Endothelial cell (in vitro differentiated cells): Measurements from ENCODE around the gene OGT. TPM values are rescaled to one million over a fixed set of nuclear protein-coding genes. Genes with fewer than 3 reads are reported as not detected.
A peak's percentile ranks its signal among the peaks of the same experiment; 100 is the strongest.

Experiments
- DNase-seq: peaks from one replicate; pipeline ENCODE4 v3.0.0; 2021; ENCODE audit warnings: low spot score
- H3K27ac Mint-ChIP-seq: one replicate; pipeline ENCODE4 v1.8.0; 2021; ENCODE audit warnings: mixed read lengths, inconsistent platforms; ENCODE audit not compliant: unreplicated experiment
- H3K27me3 Mint-ChIP-seq: one replicate; pipeline ENCODE4 v1.8.0; 2021; ENCODE audit warnings: mild to moderate bottlenecking, moderate library complexity, mixed read lengths, inconsistent platforms; ENCODE audit not compliant: unreplicated experiment
- H3K36me3 Mint-ChIP-seq: one replicate; pipeline ENCODE4 v1.8.0; 2021; ENCODE audit warnings: mild to moderate bottlenecking, low read depth, mixed read lengths, inconsistent platforms; ENCODE audit not compliant: unreplicated experiment
- H3K4me1 Mint-ChIP-seq: one replicate; pipeline ENCODE4 v1.8.0; 2021; ENCODE audit warnings: mild to moderate bottlenecking, mixed read lengths, inconsistent platforms; ENCODE audit not compliant: unreplicated experiment
- H3K4me3 Mint-ChIP-seq: one replicate; pipeline ENCODE4 v1.8.0; 2021; ENCODE audit warnings: mild to moderate bottlenecking, mixed read lengths, inconsistent platforms; ENCODE audit not compliant: unreplicated experiment
- H3K9me3 Mint-ChIP-seq: one replicate; pipeline ENCODE4 v1.8.0; 2021; ENCODE audit warnings: mixed read lengths, inconsistent platforms; ENCODE audit not compliant: unreplicated experiment
- long read RNA-seq: library from polyadenylated mRNA; unstranded; transcript quantifications from one replicate; pipeline ENCODE4 v2.0.0, GENCODE V29; 2020; ENCODE audit not compliant: unreplicated experiment
- total RNA-seq: library from RNA; stranded (reverse); fragmentation: NEBNext Ultra II Directional; extraction: Animal tissue kit (Norgen Biotek cat#: 25700); gene quantifications from one replicate; pipeline ENCODE4 v1.2.1, GENCODE V29; 2021; ENCODE audit not compliant: unreplicated experiment
- TF ChIP-seq, protein P1 (sequence below): fragments of 200-600 bp; sonication (generic); IDR thresholded peaks from one replicate; pipeline ENCODE4 v1.5.0; 2021; ENCODE audit warnings: antibody characterized with exemption; ENCODE audit not compliant: unreplicated experiment

OGT gene
- total RNA-seq: 139 TPM
- long read RNA-seq, full-length matches to known transcripts: 2 of 4 reads
- long read RNA-seq, partial matches to known transcripts: 1 of 4 reads
- long read RNA-seq, other reads (novel, unspliced or antisense): 1 of 4 reads

DNA sequence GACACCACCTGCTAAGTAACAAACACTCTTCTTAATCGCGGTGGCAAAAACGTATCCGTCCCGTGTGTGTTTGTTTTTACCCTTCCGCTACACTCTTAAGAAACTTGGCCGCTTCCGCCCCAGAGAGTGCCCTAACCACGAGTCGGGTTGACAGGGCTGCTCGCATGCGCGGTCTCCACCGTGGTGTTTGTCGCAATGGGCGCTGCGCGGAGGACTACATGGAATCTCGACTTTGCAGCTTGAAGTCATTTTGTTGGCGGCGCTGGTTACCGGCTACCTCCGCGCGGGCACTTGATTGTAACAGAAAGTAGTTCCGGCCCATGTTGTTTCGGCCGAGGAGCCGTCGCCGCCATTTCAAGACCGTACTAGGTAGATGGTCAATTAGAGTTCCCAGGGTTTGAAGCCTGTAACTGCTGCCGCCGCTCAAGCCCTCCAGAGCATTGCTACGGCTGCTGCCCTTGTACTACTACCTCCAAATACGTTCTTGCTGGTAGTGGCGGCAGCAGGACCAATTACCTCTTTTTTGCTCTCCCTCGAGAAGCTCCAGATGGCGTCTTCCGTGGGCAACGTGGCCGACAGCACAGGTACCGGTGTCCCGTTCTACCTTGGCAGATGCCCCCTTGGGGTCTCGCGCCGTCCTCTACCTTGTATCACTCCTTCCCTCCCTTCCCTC is at the start of gene OGT:
TSS of gene OGT (plus strand) at position 352 of the 673 bp plus-strand sequence. CDS start at position 548, 196 bp downstream.
- TF ChIP-seq, protein P1, sequence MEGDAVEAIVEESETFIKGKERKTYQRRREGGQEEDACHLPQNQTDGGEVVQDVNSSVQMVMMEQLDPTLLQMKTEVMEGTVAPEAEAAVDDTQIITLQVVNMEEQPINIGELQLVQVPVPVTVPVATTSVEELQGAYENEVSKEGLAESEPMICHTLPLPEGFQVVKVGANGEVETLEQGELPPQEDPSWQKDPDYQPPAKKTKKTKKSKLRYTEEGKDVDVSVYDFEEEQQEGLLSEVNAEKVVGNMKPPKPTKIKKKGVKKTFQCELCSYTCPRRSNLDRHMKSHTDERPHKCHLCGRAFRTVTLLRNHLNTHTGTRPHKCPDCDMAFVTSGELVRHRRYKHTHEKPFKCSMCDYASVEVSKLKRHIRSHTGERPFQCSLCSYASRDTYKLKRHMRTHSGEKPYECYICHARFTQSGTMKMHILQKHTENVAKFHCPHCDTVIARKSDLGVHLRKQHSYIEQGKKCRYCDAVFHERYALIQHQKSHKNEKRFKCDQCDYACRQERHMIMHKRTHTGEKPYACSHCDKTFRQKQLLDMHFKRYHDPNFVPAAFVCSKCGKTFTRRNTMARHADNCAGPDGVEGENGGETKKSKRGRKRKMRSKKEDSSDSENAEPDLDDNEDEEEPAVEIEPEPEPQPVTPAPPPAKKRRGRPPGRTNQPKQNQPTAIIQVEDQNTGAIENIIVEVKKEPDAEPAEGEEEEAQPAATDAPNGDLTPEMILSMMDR: no peak
- H3K27ac Mint-ChIP-seq: peak within 1 kb of the TSS; percentile 95
- peak within 1 kb of the TSS; percentile 99 for H3K4me3 Mint-ChIP-seq
- H3K27me3 Mint-ChIP-seq: peaks cover 3% of the 10 kb centered on the region
- peaks cover 5% of the 10 kb centered on the region for H3K4me1 Mint-ChIP-seq
- DNase-seq: peak; percentile 83
- H3K36me3 Mint-ChIP-seq: peaks cover 3% of the 10 kb centered on the region
- H3K9me3 Mint-ChIP-seq: no peaks in the 10 kb centered on the region

- no peaks in the 10 kb centered on the region for H3K9me3 Mint-ChIP-seq
- TF ChIP-seq, protein P1: no peak
Observed at GRCh38 chrX:71487814-71488213, 45.1 kb upstream of the OGT start.

DNA sequence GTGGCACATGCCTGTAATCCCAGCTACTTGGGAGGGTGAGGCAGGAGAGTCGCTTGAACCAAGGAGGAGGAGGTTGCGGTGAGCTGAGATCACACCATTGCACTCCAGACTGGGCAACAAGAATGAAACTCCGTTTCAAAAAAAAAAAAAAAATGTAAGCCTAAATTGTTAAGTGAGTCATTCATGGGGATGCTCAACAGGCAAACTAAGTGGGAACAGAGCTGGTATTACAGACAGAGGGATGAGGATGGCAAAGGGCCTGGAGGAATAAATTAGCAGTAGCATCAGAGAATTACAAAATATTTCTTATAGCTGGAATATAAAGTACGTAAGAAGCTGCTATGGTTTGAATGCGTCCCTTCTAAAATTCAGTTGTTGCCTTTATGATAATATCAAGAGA is 43.4 kb upstream of the OGT start:
- H3K27ac Mint-ChIP-seq: no peak overlapping the region
- DNase-seq: no peak
- H3K9me3 Mint-ChIP-seq: no peaks in the 10 kb centered on the region
- TF ChIP-seq, protein P1: no peak
- H3K4me3 Mint-ChIP-seq: no peak overlapping the region
- H3K4me1 Mint-ChIP-seq: no peaks in the 10 kb centered on the region
- peaks cover 4% of the 10 kb centered on the region for H3K36me3 Mint-ChIP-seq
- H3K27me3 Mint-ChIP-seq: peaks cover 1% of the 10 kb centered on the region

More at GRCh38 chrX:71487814-71488213, 45.1 kb upstream of the OGT start:
- Mint-ChIP-seq H3K4me1 (no peaks in the 10 kb centered on the region), H3K4me3 (no peak overlapping the region), H3K27me3 (peaks cover 1% of the 10 kb centered on the region), H3K27ac (no peak overlapping the region), H3K36me3 (peaks cover 4% of the 10 kb centered on the region)
- no peak for DNase-seq

DNA sequence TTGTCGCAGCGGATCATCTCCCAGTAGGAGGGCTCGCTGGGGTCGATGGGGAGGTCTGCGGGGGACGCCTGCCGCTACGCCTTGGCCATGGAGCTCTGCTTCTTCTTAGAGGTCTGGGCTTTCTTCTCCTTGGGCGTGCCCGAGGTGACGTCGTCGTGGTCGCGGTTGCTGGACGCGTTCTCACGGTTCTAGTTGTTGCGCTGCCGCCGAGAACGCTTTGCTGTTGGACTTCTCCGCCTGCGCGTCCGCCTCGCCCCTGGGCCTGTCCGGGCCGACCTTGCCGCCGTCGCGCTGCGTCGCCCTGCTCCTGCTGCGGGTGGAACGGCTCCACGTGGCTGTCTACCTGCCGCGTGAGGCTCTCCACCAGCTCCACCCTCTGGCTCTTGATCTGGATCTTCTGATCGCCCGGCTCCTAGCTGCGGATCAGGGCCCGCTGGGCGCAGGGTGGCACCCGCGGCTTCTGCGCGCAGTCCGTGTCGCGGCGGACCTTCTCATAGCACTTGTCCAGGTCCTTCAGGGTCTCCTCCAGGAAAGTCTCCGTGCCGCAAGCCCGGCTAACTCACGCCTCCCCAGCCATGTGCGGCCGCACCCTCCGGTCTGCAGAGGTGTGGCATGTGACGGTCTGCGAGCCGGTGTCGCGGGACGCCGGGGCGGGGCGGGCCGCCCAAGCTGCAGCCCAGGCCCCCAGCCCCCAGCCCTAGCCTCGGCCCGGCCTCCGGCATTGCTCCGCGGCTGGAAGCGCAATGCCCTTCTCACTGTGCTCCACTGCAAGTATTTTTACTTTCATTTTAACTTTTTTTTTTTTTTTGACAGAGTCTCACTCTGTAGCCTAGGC is 40.5 kb upstream of the OGT start:
- no peak overlapping the region for H3K4me3 Mint-ChIP-seq
- no peak overlapping the region for H3K27ac Mint-ChIP-seq
- no peak for DNase-seq
- H3K4me1 Mint-ChIP-seq: peaks cover 11% of the 10 kb centered on the region
- peaks cover 4% of the 10 kb centered on the region for H3K36me3 Mint-ChIP-seq
- H3K9me3 Mint-ChIP-seq: no peaks in the 10 kb centered on the region
- peaks cover 2% of the 10 kb centered on the region for H3K27me3 Mint-ChIP-seq
- TF ChIP-seq, protein P1: no peak
